EL (cell line): ENCODE measurements around the gene MOGAT2.
"Not testable (repeated sequence)": the region's sequence is repeated elsewhere in the genome, so short reads cannot be mapped to it uniquely, and the experiment has no call there.

Experiments
- DNase-seq: peaks from one replicate; pipeline ENCODE4 v3.0.0-alpha.2; 2016

The MOGAT2 gene

GRCh38 chr11:75719340-75720239, 2.0 kb downstream of the MOGAT2 start:
- DNase-seq, result no peak

DNA sequence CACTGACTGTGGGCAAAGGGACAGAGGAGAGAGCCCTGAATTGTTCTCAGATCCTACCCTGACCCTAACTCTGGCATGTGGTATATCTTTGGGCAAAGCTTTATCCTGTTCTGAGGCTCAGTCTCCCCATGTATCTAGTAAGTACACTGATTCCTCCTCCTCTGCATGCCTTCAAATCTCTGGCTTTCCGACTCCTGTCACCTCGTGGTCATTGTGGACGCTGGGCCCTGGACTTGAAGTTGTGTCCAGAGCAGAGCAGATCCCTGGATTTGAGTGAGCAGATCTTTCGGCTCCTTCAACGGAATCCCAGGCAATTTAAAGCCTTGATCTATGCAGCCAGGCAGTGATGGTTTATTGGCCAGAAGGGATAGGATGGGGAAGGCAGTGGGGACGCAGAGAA, 3.0 kb downstream of the MOGAT2 start:
- no peak for DNase-seq

DNA sequence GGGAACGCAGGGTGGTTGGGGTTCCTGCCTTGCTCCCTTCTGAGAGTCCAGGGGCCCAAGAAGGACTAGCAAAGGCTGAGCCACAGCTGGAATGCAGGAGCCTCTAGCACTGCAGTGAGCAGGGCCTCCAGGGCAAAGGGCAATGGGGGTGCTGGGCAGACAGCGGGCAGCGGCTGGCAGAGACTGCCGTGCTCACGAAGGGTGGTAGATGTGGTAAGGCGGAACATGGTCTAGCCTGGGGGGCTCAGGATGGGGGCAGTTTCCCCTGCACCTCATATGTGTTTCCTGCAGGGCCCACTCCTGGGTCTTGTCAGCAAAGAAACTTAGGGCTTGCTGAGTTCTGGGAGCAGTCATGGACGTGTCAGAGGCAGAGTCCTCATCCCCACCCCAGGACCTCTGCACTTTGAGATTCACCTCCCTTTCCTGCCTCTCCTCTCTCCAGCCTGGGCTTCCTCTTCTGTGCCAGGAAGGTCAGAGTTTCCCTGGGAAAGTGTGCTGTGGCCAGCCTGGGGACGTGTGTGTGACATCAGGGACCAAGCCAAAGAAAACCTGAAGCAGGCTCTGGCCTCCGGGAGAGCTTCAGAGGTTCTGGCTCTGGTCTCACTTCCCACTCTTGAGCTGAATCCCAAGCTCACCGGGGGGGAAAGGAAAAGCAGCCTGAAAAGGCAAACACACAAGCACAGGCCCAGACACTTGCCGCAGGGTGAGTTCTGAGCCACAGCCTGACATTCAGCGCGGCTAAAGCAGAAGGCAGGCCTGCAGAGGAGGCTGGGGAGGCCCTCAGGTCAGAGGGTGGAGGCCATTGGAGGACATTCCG, 4.4 kb downstream of the MOGAT2 start:
- no peak for DNase-seq

GRCh38 chr11:75722669-75723042, 5.0 kb downstream of the MOGAT2 start:
- no peak for DNase-seq

GRCh38 chr11:75725547-75726320, 8.1 kb downstream of the MOGAT2 start:
- DNase-seq, result no peak

GRCh38 chr11:75728992-75729391, 11.4 kb downstream of the MOGAT2 start:
- DNase-seq, result no peak

GRCh38 chr11:75731095-75731494, 13.5 kb downstream of the MOGAT2 start:
- no peak for DNase-seq

DNA sequence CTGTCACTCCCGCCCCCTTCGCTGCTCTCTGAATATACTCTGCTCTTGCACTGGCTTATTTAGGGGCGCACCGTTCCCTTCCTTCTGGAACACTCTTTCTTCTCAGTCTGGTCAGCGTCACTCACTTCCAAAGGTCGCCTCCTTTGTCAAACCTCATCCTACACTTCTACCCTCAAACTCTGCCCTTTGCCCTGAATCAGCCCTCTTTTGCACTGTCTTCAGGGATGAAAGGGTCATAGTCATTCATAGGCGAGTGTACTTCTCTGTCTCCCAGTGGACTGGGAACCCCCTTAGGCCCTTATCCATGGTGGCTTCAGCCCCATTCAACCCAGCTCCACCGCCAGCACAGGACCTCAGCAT, 15.4 kb downstream of the MOGAT2 start:
- DNase-seq, result no peak

DNA sequence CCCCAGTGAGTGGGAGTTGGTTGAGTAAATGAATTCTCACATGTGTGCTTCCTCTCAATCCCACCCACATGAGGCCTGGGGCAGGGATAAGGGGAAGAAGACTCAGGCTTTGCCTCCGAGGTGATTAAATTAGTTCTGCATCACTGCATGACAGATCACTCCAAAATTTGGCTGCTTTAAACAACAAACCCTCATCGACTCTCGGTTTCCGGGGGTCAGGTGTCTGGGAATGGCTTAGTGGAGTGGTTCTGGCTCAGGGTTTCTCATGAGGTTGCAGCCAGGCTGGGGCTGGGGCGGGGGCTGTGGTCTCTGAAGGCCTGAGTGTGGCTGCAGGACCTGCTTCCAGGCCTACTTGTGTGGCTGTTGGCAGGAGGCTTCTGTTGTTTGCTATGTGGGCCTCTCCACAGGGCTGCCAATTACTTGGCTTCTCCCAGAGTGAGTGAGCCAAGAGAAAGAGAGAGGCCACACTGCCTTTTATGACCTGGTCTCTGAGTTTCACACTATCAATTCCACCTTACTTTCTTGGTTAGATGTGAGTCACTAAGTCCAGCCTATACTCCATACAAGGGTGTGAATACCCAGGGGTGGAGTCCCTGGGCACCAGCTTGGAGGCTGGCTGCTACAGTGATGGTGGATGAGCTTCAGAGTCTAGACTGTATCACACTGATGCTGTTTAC, 15.9 kb downstream of the MOGAT2 start:
- no peak for DNase-seq

GRCh38 chr11:75734491-75735180, 17.0 kb downstream of the MOGAT2 start:
- no peak for DNase-seq

GRCh38 chr11:75735181-75735845, 17.7 kb downstream of the MOGAT2 start:
- DNase-seq, result no peak

GRCh38 chr11:75737314-75737713, 19.7 kb downstream of the MOGAT2 start:
- DNase-seq, result no peak

DNA sequence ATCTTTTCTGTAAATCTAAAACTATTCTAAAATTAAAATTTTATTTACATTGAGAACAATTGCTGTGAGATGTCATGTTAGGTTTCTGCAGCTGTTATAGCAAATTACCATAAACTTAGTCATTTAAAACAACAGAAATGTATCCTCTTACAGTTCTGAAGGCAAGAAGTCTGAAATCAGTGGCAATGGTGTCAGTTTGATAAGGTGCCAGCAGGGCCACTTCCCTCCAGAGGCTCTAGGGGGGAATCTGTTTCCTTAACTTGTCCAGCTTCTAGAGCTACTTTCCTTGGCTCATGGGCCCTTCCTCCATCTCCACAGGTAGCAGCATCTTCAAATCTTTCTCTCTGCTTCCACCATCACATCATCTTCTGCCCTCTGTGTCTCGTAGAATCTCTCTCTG, 23.0 kb downstream of the MOGAT2 start:
- no peak for DNase-seq

GRCh38 chr11:75743159-75743558, 25.5 kb downstream of the MOGAT2 start:
- DNase-seq, result not testable (repeated sequence)

DNA sequence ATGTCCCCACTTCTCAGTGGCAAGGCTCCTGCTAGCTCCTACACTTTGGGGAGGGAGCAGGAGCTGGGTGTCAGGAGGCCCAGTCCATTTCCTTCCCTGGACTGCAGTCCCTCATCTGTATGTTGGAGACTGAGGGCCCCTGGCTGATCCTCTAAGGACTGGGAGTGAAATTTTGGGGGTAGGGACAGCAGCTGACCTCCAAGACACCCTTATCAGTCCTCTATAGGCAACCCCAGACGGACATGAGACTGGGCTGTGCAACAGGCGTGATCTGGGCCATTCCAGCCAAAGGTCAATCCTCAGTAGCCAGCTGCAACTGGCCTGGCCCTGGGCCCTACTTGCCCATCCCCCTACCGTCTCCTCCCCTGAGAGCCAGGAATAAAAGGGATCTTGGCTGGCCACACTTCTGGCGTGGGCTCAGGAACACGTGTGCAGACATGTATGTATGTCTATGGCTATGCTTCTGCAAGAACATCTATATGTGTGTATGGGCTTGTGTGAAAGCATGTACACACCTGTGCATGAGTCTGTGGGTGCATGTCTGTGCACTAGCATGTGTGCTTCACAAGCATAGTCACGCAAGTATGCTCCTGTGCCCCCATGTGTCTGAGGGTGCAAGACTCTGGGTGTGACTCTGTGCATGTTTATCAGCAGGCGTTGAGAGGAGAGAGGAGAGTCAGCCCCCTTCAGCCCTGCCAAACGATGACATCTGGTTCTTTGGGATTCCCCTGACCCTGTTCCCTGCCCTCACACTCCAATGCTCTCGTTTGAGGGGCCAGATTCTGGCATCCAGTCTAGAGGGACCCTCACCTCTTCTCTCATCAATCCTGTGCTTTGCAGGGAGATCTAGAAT, 26.3 kb downstream of the MOGAT2 start:
- DNase-seq, result no peak

DNA sequence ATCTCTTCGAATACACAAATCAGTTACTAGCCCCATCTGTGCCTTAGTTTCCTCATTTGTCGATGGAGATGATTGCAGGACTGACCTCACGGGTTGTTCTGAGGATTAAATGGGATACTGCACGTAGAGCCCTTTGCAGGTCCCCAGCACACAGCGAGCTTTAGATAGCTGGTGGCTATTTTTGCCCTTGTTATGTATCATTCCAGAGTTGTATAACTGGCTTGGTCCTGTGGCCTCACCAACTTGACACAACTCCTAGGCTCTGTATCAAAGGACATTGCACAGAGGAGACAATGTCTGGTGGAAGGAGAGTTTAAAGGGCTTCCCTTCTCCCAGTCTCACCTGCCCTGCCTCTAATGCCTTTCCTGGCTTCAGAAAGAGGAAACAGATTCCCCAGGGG, 28.2 kb downstream of the MOGAT2 start:
- DNase-seq, result no peak

GRCh38 chr11:75748729-75749273, 31.2 kb downstream of the MOGAT2 start:
- not testable (repeated sequence) for DNase-seq

DNA sequence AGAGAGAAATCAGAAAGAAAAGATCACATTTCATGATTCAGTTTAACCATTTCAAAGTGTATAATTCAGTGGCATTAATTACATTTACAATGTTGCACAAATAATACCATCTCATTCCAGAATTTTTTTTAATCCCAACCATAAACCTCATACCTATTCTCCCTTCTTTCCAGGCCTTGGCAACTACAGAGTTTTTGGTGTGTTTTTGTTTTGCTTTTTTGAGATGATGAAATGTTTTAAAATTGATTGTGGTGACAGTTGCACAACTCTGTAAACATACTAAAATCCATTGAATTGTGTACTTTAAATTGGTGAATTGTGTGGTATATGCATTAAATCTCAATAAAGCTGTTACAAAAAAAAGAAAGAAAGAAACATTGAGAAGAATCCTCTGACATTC, 37.3 kb downstream of the MOGAT2 start:
- not testable (repeated sequence) for DNase-seq

GRCh38 chr11:75757651-75758050, 40.0 kb downstream of the MOGAT2 start:
- no peak for DNase-seq

- no peak for DNase-seq
Measured at GRCh38 chr11:75759832-75760231, 42.2 kb downstream of the MOGAT2 start.
